HG02610 (cell line): ENCODE measurements around the gene CLN6.
"Not testable (repeated sequence)": the region's sequence is repeated elsewhere in the genome, so short reads cannot be mapped to it uniquely, and the experiment has no call there.

ENCODE experiments used
- ATAC-seq: cut with Tn5 transposase; IDR thresholded peaks from one replicate; pipeline ENCODE4 v1.9.1; 2021; ENCODE audit warnings: mild to moderate bottlenecking, moderate library complexity; ENCODE audit not compliant: unreplicated experiment

CLN6 gene

GRCh38 chr15:68256675-68257450 is 27.3 kb upstream of the CLN6 start:
- ATAC-seq, result no peak

- ATAC-seq, result no peak
These were observed 23.5 kb upstream of the CLN6 start for GRCh38 chr15:68252925-68253534.

GRCh38 chr15:68249058-68249713 is 19.7 kb upstream of the CLN6 start:
- ATAC-seq, result no peak

GRCh38 chr15:68244235-68244634 is 14.7 kb upstream of the CLN6 start:
- no peak for ATAC-seq

GRCh38 chr15:68241088-68241935 is 11.8 kb upstream of the CLN6 start:
- no peak for ATAC-seq

- ATAC-seq, result no peak
These were observed 9.5 kb upstream of the CLN6 start for GRCh38 chr15:68239025-68239424.

- ATAC-seq, result no peak
These were observed 5.5 kb upstream of the CLN6 start for GRCh38 chr15:68235022-68235421.

GRCh38 chr15:68234520-68234919 is 5.0 kb upstream of the CLN6 start:
- not testable (repeated sequence) for ATAC-seq

- no peak for ATAC-seq
These were observed 4.5 kb upstream of the CLN6 start for GRCh38 chr15:68234060-68234459.

- ATAC-seq, result no peak
These were observed 3.4 kb upstream of the CLN6 start for GRCh38 chr15:68232937-68233336.

GRCh38 chr15:68232449-68232848 is 2.9 kb upstream of the CLN6 start:
- no peak for ATAC-seq

GRCh38 chr15:68231102-68231818 is 1.7 kb upstream of the CLN6 start:
- ATAC-seq, result no peak

GRCh38 chr15:68230157-68231100 is 901 bp upstream of the CLN6 start:
- ATAC-seq, result no peak

- peak; percentile 1 for ATAC-seq
These were observed 550 bp downstream of the CLN6 start for GRCh38 chr15:68228971-68229385.

- no peak for ATAC-seq
These were observed 1.2 kb downstream of the CLN6 start for GRCh38 chr15:68228143-68228970.

- no peak for ATAC-seq
These were observed 1.8 kb downstream of the CLN6 start for GRCh38 chr15:68227643-68228142.

- ATAC-seq, result not testable (repeated sequence)
These were observed 4.1 kb downstream of the CLN6 start for GRCh38 chr15:68225442-68225841.

GRCh38 chr15:68224546-68225250 is 4.8 kb downstream of the CLN6 start:
- no peak for ATAC-seq
